OCI-LY1 (cell line): Measurements from ENCODE around the gene CAMTA1.

Experiments
- H2AFZ ChIP-seq: fragments of 200-600 bp; sonication (generic), shearing (Covaris generic); 2 replicates; pipeline ENCODE4 v1.6.0; 2014; ENCODE audit warnings: antibody characterized with exemption, mild to moderate bottlenecking, low read length
- H3F3A ChIP-seq: fragments of 200-600 bp; sonication (generic), shearing (Covaris generic); 2 replicates; pipeline ENCODE4 v1.6.0; 2014; ENCODE audit warnings: mild to moderate bottlenecking, antibody characterized with exemption, low read length, moderate library complexity; ENCODE audit not compliant: insufficient read depth
- H3K27ac ChIP-seq: fragments of 200-600 bp; sonication (generic); 2 replicates; pipeline ENCODE4 v1.5.1; 2014; ENCODE audit warnings: low read length, mixed run types, mild to moderate bottlenecking, low read depth; ENCODE audit not compliant: poor library complexity, severe bottlenecking
- H3K27me3 ChIP-seq: fragments of 200-600 bp; sonication (generic); 2 replicates; pipeline ENCODE4 v1.6.0; 2014; ENCODE audit warnings: antibody characterized with exemption, mild to moderate bottlenecking, low read length, moderate library complexity; ENCODE audit not compliant: insufficient read depth
- H3K36me3 ChIP-seq: fragments of 200-600 bp; sonication (generic); 2 replicates; pipeline ENCODE4 v1.6.1; 2014; ENCODE audit warnings: mild to moderate bottlenecking, antibody characterized with exemption, low read length, moderate library complexity, mixed read lengths; ENCODE audit not compliant: insufficient read depth
- H3K4me1 ChIP-seq: fragments of 200-600 bp; sonication (generic); 2 replicates; pipeline ENCODE4 v1.5.1; 2014; ENCODE audit warnings: mild to moderate bottlenecking, low read length, moderate library complexity; ENCODE audit not compliant: insufficient read depth, severe bottlenecking
- H3K4me2 ChIP-seq: fragments of 200-600 bp; sonication (generic), shearing (Covaris generic); 2 replicates; pipeline ENCODE4 v1.6.1; 2014; ENCODE audit warnings: low read length
- H3K4me3 ChIP-seq: fragments of 200-600 bp; sonication (generic); 2 replicates; pipeline ENCODE4 v1.5.1; 2014; ENCODE audit warnings: low read length, low read depth, mild to moderate bottlenecking, mixed read lengths; ENCODE audit not compliant: poor library complexity, severe bottlenecking
- H3K79me2 ChIP-seq: fragments of 200-600 bp; shearing (Covaris generic); 2 replicates; pipeline ENCODE4 v1.6.1; 2016; ENCODE audit warnings: mixed run types, low read length, mixed read lengths; ENCODE audit not compliant: insufficient read depth
- H3K9ac ChIP-seq: fragments of 200-600 bp; sonication (generic), shearing (Covaris generic); 2 replicates; pipeline ENCODE4 v1.6.1; 2014; ENCODE audit warnings: mild to moderate bottlenecking, low read length, mixed read lengths
- H3K9me2 ChIP-seq: fragments of 200-600 bp; sonication (generic), shearing (Covaris generic); 2 replicates; pipeline ENCODE4 v1.6.1; 2014; ENCODE audit warnings: low read depth, mild to moderate bottlenecking, low read length, mixed read lengths
- H3K9me3 ChIP-seq: fragments of 200-600 bp; shearing (Covaris generic); 2 replicates; pipeline ENCODE4 v1.6.1; 2014; ENCODE audit warnings: low read length, mixed read lengths
- H4K20me1 ChIP-seq: fragments of 200-600 bp; sonication (generic), shearing (Covaris generic); 2 replicates; pipeline ENCODE4 v1.6.0; 2016; ENCODE audit warnings: mild to moderate bottlenecking, low read length; ENCODE audit not compliant: insufficient read depth
- CTCF ChIP-seq: fragments of 200-600 bp; sonication (generic), shearing (Covaris generic); IDR thresholded peaks from 2 replicates; pipeline ENCODE4 v1.5.1; 2017; ENCODE audit warnings: mild to moderate bottlenecking, antibody characterized with exemption, low read length, moderate library complexity, mixed read lengths
- EZH2 ChIP-seq: fragments of 200-600 bp; sonication (generic), shearing (Covaris generic); IDR thresholded peaks from 2 replicates; pipeline ENCODE4 v1.8.0; 2017; ENCODE audit warnings: borderline replicate concordance, mixed run types, mild to moderate bottlenecking, antibody characterized with exemption, low read length, moderate library complexity, mixed read lengths

Gene CAMTA1

GRCh38 chr1:6874298-6874697, 89.0 kb downstream of the CAMTA1 start:
- peaks cover 18% of the 10 kb centered on the region; the same call in 1 of the 2 replicates for H3K36me3 ChIP-seq
- no peaks in the 10 kb centered on the region for H3K9me2 ChIP-seq

GRCh38 chr1:6880951-6881690, 95.9 kb downstream of the CAMTA1 start:
- Histone ChIP-seq H3K9me2 (no peaks in the 10 kb centered on the region), H3K9me3 (no peaks in the 10 kb centered on the region), H3K36me3 (no peaks in the 10 kb centered on the region), H3K27me3 (no peaks in the 10 kb centered on the region), H4K20me1 (no peaks in the 10 kb centered on the region), H3K4me2 (no peak overlapping the region), H3K27ac (no peak overlapping the region), H3K4me3 (no peak overlapping the region), H2AFZ (no peak overlapping the region), H3K4me1 (no peaks in the 10 kb centered on the region), H3K79me2 (no peaks in the 10 kb centered on the region), H3F3A (no peaks in the 10 kb centered on the region), H3K9ac (no peak overlapping the region)
- TF ChIP-seq CTCF (no peak), EZH2 (no peak)

More at GRCh38 chr1:6874298-6874697, 89.0 kb downstream of the CAMTA1 start:
- Histone ChIP-seq H3K4me1 (no peaks in the 10 kb centered on the region), H3K9ac (no peak overlapping the region), H4K20me1 (no peaks in the 10 kb centered on the region), H3K79me2 (0 out of 2 replicates have a peak, but pooled peaks cover 9% of the 10 kb centered on the region), H3K9me3 (no peaks in the 10 kb centered on the region), H3F3A (no peaks in the 10 kb centered on the region), H3K27me3 (no peaks in the 10 kb centered on the region), H2AFZ (no peak overlapping the region), H3K4me3 (no peak overlapping the region), H3K27ac (no peak overlapping the region), H3K4me2 (no peak overlapping the region)
- TF ChIP-seq EZH2 (no peak), CTCF (no peak)

- TF ChIP-seq EZH2 (no peak), CTCF (no peak)
- H3K36me3 ChIP-seq: no peaks in the 10 kb centered on the region
- H3K79me2 ChIP-seq: no peaks in the 10 kb centered on the region
- no peaks in the 10 kb centered on the region for H3K9me2 ChIP-seq
- no peak overlapping the region for H3K9ac ChIP-seq
- H4K20me1 ChIP-seq: no peaks in the 10 kb centered on the region
- no peaks in the 10 kb centered on the region for H3K27me3 ChIP-seq
- no peak overlapping the region for H2AFZ ChIP-seq
- H3K9me3 ChIP-seq: no peaks in the 10 kb centered on the region
- H3K27ac ChIP-seq: no peak overlapping the region
- H3K4me2 ChIP-seq: no peak overlapping the region
- no peaks in the 10 kb centered on the region for H3K4me1 ChIP-seq
- H3F3A ChIP-seq: no peaks in the 10 kb centered on the region
- H3K4me3 ChIP-seq: no peak overlapping the region
Observed at GRCh38 chr1:6882414-6882813, 97.2 kb downstream of the CAMTA1 start.
